ENCODE results near the gene S100A14.

GRCh38 chr1:153629343-153629665, 13.2 kb upstream of the S100A14 start:
- no peak for TF ChIP-seq CTCF (IDR thresholded peaks at IDR 0.05)
- no peak for TF ChIP-seq POLR2A (IDR thresholded peaks at IDR 0.05)
